IMR-90 (cell line): ENCODE measurements around the gene ITIH2. TPM values are rescaled to one million over a fixed set of nuclear protein-coding genes. Genes with fewer than 3 reads are reported as not detected.

Source experiments
- ATAC-seq: fragments of 200-7000 bp; cut with Tn5 transposase; 2 replicates; pipeline ENCODE4 v1.9.1; 2020; ENCODE audit warnings: low read depth, mild to moderate bottlenecking, moderate library complexity
- BruUV-seq: library from RNA; stranded (reverse); fragments of 400-500 nt; replicated peaks from 2 replicates; lab custom pipeline; 2021; lab: Mats Ljungman, UMichigan
- CTCF ChIA-PET: fragments of 300-600 bp; formaldehyde crosslinking; extraction: SDS; loops from one replicate; lab custom pipeline; 2021; ENCODE audit warnings: antibody characterized with exemption; lab: Yijun Ruan, JAX
- POLR2A ChIA-PET: fragments of 300-600 bp; sonication (Branson Sonifier 250); formaldehyde crosslinking; loops from one replicate; lab custom pipeline; 2022; ENCODE audit warnings: antibody characterized with exemption; ENCODE audit not compliant: unreplicated experiment; lab: Charles Lee
- DNase-seq: peaks from one replicate; pipeline ENCODE4 v3.0.0; 2013
- H2AFZ ChIP-seq: replicated peaks from 2 replicates; pipeline ENCODE3; 2013; ENCODE audit warnings: low read length, mild to moderate bottlenecking; ENCODE audit not compliant: poor library complexity
- H2AK5ac ChIP-seq: 2 replicates; pipeline ENCODE4 v1.6.1; 2013; ENCODE audit warnings: low read depth, low read length, inconsistent platforms
- H2AK9ac ChIP-seq: replicated peaks from 2 replicates; pipeline ENCODE3; 2013; ENCODE audit warnings: mild to moderate bottlenecking, low read depth, low read length, moderate library complexity; ENCODE audit not compliant: poor library complexity
- H2BK120ac ChIP-seq: 2 replicates; pipeline ENCODE4 v1.6.1; 2013; ENCODE audit warnings: low read depth, low read length, inconsistent platforms
- H2BK15ac ChIP-seq: 3 replicates; pipeline ENCODE4 v1.6.1; 2013; ENCODE audit warnings: low read depth, low read length, inconsistent platforms
- H2BK20ac ChIP-seq: 2 replicates; pipeline ENCODE4 v1.6.1; 2013; ENCODE audit warnings: low read depth, mild to moderate bottlenecking, inconsistent platforms, low read length, moderate library complexity
- H2BK5ac ChIP-seq: 2 replicates; pipeline ENCODE4 v1.6.1; 2013; ENCODE audit warnings: mild to moderate bottlenecking, low read depth, low read length, inconsistent platforms; ENCODE audit not compliant: poor library complexity, severe bottlenecking
- H3K14ac ChIP-seq: replicated peaks from 2 replicates; pipeline ENCODE4 v1.6.1; 2013; ENCODE audit warnings: low read depth, low read length, inconsistent platforms
- H3K18ac ChIP-seq: 2 replicates; pipeline ENCODE4 v1.6.1; 2013; ENCODE audit warnings: low read depth, low read length, control low read depth
- H3K23ac ChIP-seq: 2 replicates; pipeline ENCODE4 v1.6.1; 2013; ENCODE audit warnings: low read depth, low read length, inconsistent platforms
- H3K27ac ChIP-seq: 2 replicates; pipeline ENCODE4 v1.5.1; 2013; ENCODE audit warnings: mild to moderate bottlenecking, control low read depth, low read length; ENCODE audit not compliant: insufficient read depth
- H3K27me3 ChIP-seq: 2 replicates; pipeline ENCODE4 v1.6.1; 2013; ENCODE audit warnings: low read length; ENCODE audit not compliant: control insufficient read depth, insufficient read depth
- H3K36me3 ChIP-seq: 2 replicates; pipeline ENCODE4 v1.6.1; 2013; ENCODE audit warnings: low read length, mixed read lengths; ENCODE audit not compliant: control insufficient read depth, insufficient read depth
- H3K4ac ChIP-seq: 2 replicates; pipeline ENCODE4 v1.6.1; 2013; ENCODE audit warnings: low read depth, low read length, inconsistent platforms
- H3K4me1 ChIP-seq: 2 replicates; pipeline ENCODE4 v1.6.1; 2013; ENCODE audit warnings: low read length, mixed read lengths; ENCODE audit not compliant: control insufficient read depth, insufficient read depth
- H3K4me2 ChIP-seq: 2 replicates; pipeline ENCODE4 v1.6.1; 2013; ENCODE audit warnings: low read depth, mild to moderate bottlenecking, control low read depth, low read length, moderate library complexity
- H3K4me3 ChIP-seq: 2 replicates; pipeline ENCODE4 v1.5.1; 2013; ENCODE audit warnings: low read depth, mild to moderate bottlenecking, control low read depth, low read length, moderate library complexity; ENCODE audit not compliant: insufficient read depth
- H3K56ac ChIP-seq: 2 replicates; pipeline ENCODE4 v1.6.1; 2013; ENCODE audit warnings: low read length, inconsistent platforms; ENCODE audit not compliant: insufficient read depth; ENCODE audit errors: extremely low read depth
- H3K79me1 ChIP-seq, 2 experiments: 2 replicates each; pipeline ENCODE4 v1.6.1; 2013; ENCODE audit warnings: low read length in 2 of 2, inconsistent platforms in 1 of 2, low read depth in 1 of 2
- H3K9ac ChIP-seq: 2 replicates; pipeline ENCODE4 v1.6.1; 2013; ENCODE audit warnings: low read depth, low read length, control low read depth
- H3K9me1 ChIP-seq: 2 replicates; pipeline ENCODE4 v1.6.1; 2013; ENCODE audit warnings: low read length, inconsistent platforms; ENCODE audit not compliant: insufficient read depth
- H3K9me3 ChIP-seq: 2 replicates; pipeline ENCODE4 v1.6.1; 2013; ENCODE audit warnings: low read length; ENCODE audit not compliant: control insufficient read depth, insufficient read depth
- H4K20me1 ChIP-seq: 2 replicates; pipeline ENCODE4 v1.6.1; 2013; ENCODE audit warnings: low read length, inconsistent platforms; ENCODE audit not compliant: insufficient read depth
- H4K5ac ChIP-seq: 2 replicates; pipeline ENCODE4 v1.6.1; 2013; ENCODE audit warnings: mild to moderate bottlenecking, low read depth, low read length, control low read depth
- H4K8ac ChIP-seq, 2 experiments: 2 replicates each; pipeline ENCODE4 v1.6.1; 2013; ENCODE audit warnings: low read depth in 2 of 2, low read length in 2 of 2, control low read depth in 1 of 2, inconsistent platforms in 1 of 2
- H4K91ac ChIP-seq: 2 replicates; pipeline ENCODE4 v1.6.1; 2013; ENCODE audit warnings: low read depth, low read length, inconsistent platforms; ENCODE audit not compliant: insufficient read depth
- BHLHE40 ChIP-seq: fragments of 150-350 bp; IDR thresholded peaks from 2 replicates; pipeline ENCODE4 v1.6.1; 2016; ENCODE audit warnings: mild to moderate bottlenecking, low read depth, low read length
- CEBPB ChIP-seq: IDR thresholded peaks from 2 replicates; pipeline ENCODE4 v1.6.1; 2012; ENCODE audit warnings: low read depth, low read length, improper control_type of control experiment
- CHD1 ChIP-seq: IDR thresholded peaks from 2 replicates; pipeline ENCODE4 v1.6.1; 2012; ENCODE audit warnings: low read depth, low read length, improper control_type of control experiment
- CTCF ChIP-seq: conservative IDR thresholded peaks from 2 replicates; pipeline ENCODE4 v1.5.1; 2012; ENCODE audit warnings: mild to moderate bottlenecking, low read depth, low read length, improper control_type of control experiment
- ELK1 ChIP-seq: fragments of 150-350 bp; IDR thresholded peaks from 2 replicates; pipeline ENCODE4 v1.6.1; 2016; ENCODE audit warnings: low read depth, mild to moderate bottlenecking, low read length, moderate library complexity, borderline replicate concordance
- FOS ChIP-seq: fragments of 150-350 bp; IDR thresholded peaks from 2 replicates; pipeline ENCODE4 v1.6.1; 2016; ENCODE audit warnings: low read depth, low read length
- MXI1 ChIP-seq: IDR thresholded peaks from 2 replicates; pipeline ENCODE4 v1.6.1; 2012; ENCODE audit warnings: low read depth, mild to moderate bottlenecking, low read length, moderate library complexity, borderline replicate concordance
- NFE2L2 ChIP-seq: fragments of 150-350 bp; IDR thresholded peaks from 2 replicates; pipeline ENCODE4 v1.6.1; 2016; ENCODE audit warnings: low read depth, mild to moderate bottlenecking, low read length
- POLR2A ChIP-seq: IDR thresholded peaks from 2 replicates; pipeline ENCODE4 v1.6.1; 2012; ENCODE audit warnings: mild to moderate bottlenecking, low read depth, low read length
- RAD21 ChIP-seq: IDR thresholded peaks from 2 replicates; pipeline ENCODE4 v1.6.1; 2012; ENCODE audit warnings: low read length, improper control_type of control experiment
- RCOR1 ChIP-seq: IDR thresholded peaks from 2 replicates; pipeline ENCODE4 v1.6.1; 2012; ENCODE audit warnings: mild to moderate bottlenecking, low read length, improper control_type of control experiment; ENCODE audit not compliant: insufficient replicate concordance
- RFX5 ChIP-seq: IDR thresholded peaks from 2 replicates; pipeline ENCODE4 v1.8.0; 2012; ENCODE audit warnings: low read depth, mild to moderate bottlenecking, low read length, moderate library complexity
- SMC3 ChIP-seq: fragments of 150-350 bp; IDR thresholded peaks from 2 replicates; pipeline ENCODE4 v1.6.1; 2016; ENCODE audit warnings: low read depth, mild to moderate bottlenecking, antibody characterized with exemption, low read length, moderate library complexity
- USF2 ChIP-seq: fragments of 150-350 bp; IDR thresholded peaks from 2 replicates; pipeline ENCODE4 v1.6.1; 2017; ENCODE audit warnings: mild to moderate bottlenecking, antibody characterized with exemption, low read length, low read depth
- WGBS, 2 experiments: methylation state at CpG; one replicate each; pipeline versions ENCODE4 v1.1.5 to v1.1.7; 2013; ENCODE audit warnings: missing lambda C conversion rate in 2 of 2; ENCODE audit not compliant: insufficient read length in 1 of 2; ENCODE audit errors: extremely low coverage in 2 of 2; 5-methylcytosine and 5-hydroxymethylcytosine counted together
- dilution Hi-C: fragments of 300-500 bp; cut with HindIII; formaldehyde crosslinking; loops from one replicate; pipeline ENCODE4 v1.14.3; 2018; ENCODE audit warnings: low sequenced_read_pairs; ENCODE audit not compliant: unreplicated experiment
- in situ Hi-C: fragments of 300-500 bp; cut with MboI; formaldehyde crosslinking; loops from 3 replicates; pipeline ENCODE4 v1.14.3; 2019; ENCODE audit warnings: low sequenced_read_pairs, inconsistent platforms, mixed read lengths
- intact Hi-C: fragments of 100-400 bp; cut with micrococcal nuclease; formaldehyde crosslinking; loops from 2 replicates; pipeline ENCODE4 v1.10.0; 2022
- polyA plus RNA-seq, 3 experiments: library from polyadenylated mRNA; depleted of rRNA; stranded (reverse); fragments of >200 nt; gene quantifications; 2 replicates each; pipeline ENCODE4 v1.2.3, GENCODE V29; 2012; ENCODE audit warnings: low replicate concordance in 1 of 3
- total RNA-seq: library from RNA; depleted of rRNA; stranded (reverse); fragments of >200 nt; gene quantifications from 2 replicates; pipeline ENCODE4 v1.2.3, GENCODE V29; 2012

Gene ITIH2
- total and polyA plus RNA-seq, 2 of the 4 experiments (the other 2 are of a cell fraction): not detected

DNA sequence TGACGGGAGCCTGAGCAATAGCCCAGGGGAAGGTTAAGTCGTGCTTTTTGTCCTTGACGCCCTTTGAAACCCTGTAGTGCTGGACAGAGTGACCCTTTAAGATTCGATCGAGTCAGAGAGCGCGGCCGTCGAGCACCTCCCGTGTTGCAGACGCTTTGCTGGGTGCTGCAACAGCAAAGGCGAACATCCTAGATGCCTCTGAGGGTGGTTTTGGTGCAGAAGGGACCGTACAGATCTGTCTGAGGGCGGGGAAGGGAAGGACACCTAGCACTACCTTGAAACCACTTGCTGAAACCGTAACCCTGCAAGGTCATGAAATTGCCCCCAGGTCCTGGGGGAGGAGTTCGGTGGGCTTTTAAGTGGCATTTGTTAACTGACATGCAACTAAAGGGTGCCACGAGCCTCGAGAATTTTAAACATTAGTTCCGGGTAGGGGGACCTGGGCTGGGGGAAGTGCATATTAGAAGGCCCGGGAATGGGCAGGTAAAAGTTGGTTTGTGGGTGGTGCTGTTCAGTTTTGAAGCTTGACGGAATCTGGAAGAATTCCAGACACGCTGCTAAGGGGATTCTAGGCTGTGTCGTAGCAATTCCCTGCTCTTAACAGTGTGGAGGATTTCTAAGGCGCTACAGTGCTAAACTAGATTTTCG, 85.6 kb downstream of the ITIH2 start:
- 0% methylated on average over 3 of the region's 25 CpGs; no CpG with 5 or more reads in 1 of the 2 experiments for WGBS, 2 experiments
- H2BK20ac ChIP-seq: no peak overlapping the region
- peak overlapping the region; percentile 98 for H3K4me2 ChIP-seq
- H3K9ac ChIP-seq: peak overlapping the region; percentile 89
- H3K4me1 ChIP-seq: peaks cover 1% of the 10 kb centered on the region; the same call in 1 of the 2 replicates
- TF ChIP-seq SMC3 (no peak), RAD21 (no peak), NFE2L2 (no peak), CTCF (no peak), MXI1 (no peak), RFX5 (no peak), USF2 (no peak), RCOR1 (no peak), CHD1 (no peak), POLR2A (no peak; the same call in 1 of the 2 replicates), CEBPB (no peak), ELK1 (no peak), FOS (no peak), BHLHE40 (no peak)
- peak overlapping the region; percentile 90 for H3K27ac ChIP-seq
- intact Hi-C loops: no loop called here
- peak overlapping the region; percentile 92; the same call in 1 of the 2 replicates for H2AK5ac ChIP-seq
- H3K18ac ChIP-seq: no peak overlapping the region
- H4K20me1 ChIP-seq: peaks cover 54% of the 10 kb centered on the region
- BruUV-seq: no TSS peak
- H4K8ac ChIP-seq: peak overlapping the region; percentile 88 to 93; a peak in 2 of 4 replicates
- H3K36me3 ChIP-seq: no peaks in the 10 kb centered on the region; the same call in none of the 2 replicates
- in situ Hi-C loops: loop anchor here (25.0 kb wide), 1 partner anchor 1051 kb away; no protein-coding TSS in a partner anchor
- H3K79me1 ChIP-seq: peaks cover 2 to 50% of the 10 kb centered on the region in 2 experiments; a peak in 2 of 4 replicates
- dilution Hi-C loops: no loop called here
- peak overlapping the region; percentile 46; the same call in 1 of the 2 replicates for H3K56ac ChIP-seq
- ATAC-seq (no peak), DNase-seq (peak; percentile 26)
- POLR2A ChIA-PET: no interaction called here
- H4K91ac ChIP-seq: peak overlapping the region; percentile 71; the same call in 1 of the 2 replicates
- H3K9me1 ChIP-seq: 0 out of 2 replicates have a peak, but pooled peaks cover 7% of the 10 kb centered on the region
- H2BK120ac ChIP-seq: peak overlapping the region; percentile 4; the same call in 1 of the 2 replicates
- peak overlapping the region; percentile 95 for H2AK9ac ChIP-seq
- H2BK15ac ChIP-seq: no peak overlapping the region
- peak overlapping the region; percentile 93 for H3K4ac ChIP-seq
- no peaks in the 10 kb centered on the region for H3K9me3 ChIP-seq
- H3K14ac ChIP-seq: peak overlapping the region; percentile 84
- CTCF ChIA-PET: no interaction called here
- peak overlapping the region; percentile 62 for H3K23ac ChIP-seq
- no peaks in the 10 kb centered on the region for H3K27me3 ChIP-seq
- H2AFZ ChIP-seq: peak overlapping the region; percentile 94
- H4K5ac ChIP-seq: no peak overlapping the region
- peak overlapping the region; percentile 81 for H2BK5ac ChIP-seq
- H3K4me3 ChIP-seq: peak overlapping the region; percentile 84
